ENCODE measurements around the gene ATP2C2.

DNA sequence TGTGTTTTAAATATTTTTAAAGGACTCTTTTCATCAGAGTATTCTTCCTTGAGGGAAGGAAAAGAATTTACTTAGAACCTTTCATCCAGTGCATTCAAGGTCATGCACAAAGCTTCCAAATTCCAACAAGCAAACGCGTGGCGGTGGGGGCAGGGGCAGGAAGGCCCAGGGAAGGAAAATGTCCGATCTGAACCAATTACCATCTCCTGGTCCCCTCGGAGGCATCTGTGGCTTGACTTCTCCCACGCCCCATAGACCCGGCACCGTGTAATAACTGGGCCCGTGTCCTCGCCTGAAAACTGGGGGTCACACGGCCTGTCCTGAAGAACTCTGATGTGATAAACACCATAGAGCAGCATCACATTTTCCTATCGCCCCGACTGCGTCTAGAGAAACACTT lies 117.8 kb downstream of the ATP2C2 start:
- TF ChIP-seq, protein P1, sequence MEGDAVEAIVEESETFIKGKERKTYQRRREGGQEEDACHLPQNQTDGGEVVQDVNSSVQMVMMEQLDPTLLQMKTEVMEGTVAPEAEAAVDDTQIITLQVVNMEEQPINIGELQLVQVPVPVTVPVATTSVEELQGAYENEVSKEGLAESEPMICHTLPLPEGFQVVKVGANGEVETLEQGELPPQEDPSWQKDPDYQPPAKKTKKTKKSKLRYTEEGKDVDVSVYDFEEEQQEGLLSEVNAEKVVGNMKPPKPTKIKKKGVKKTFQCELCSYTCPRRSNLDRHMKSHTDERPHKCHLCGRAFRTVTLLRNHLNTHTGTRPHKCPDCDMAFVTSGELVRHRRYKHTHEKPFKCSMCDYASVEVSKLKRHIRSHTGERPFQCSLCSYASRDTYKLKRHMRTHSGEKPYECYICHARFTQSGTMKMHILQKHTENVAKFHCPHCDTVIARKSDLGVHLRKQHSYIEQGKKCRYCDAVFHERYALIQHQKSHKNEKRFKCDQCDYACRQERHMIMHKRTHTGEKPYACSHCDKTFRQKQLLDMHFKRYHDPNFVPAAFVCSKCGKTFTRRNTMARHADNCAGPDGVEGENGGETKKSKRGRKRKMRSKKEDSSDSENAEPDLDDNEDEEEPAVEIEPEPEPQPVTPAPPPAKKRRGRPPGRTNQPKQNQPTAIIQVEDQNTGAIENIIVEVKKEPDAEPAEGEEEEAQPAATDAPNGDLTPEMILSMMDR (IDR thresholded peaks at IDR 0.05), result no peak
- TF ChIP-seq POLR2A (IDR thresholded peaks at IDR 0.05), result no peak
